CD4-positive, alpha-beta T cell treated with Interleukin-2 at 100 ng/mL for 4 hours (primary cell): ENCODE data around the gene UQCRC1.

ENCODE experiments used
- DNase-seq: peaks from one replicate; pipeline ENCODE4 v3.0.0-alpha.2; 2020; ENCODE audit warnings: low spot score

Gene UQCRC1

GRCh38 chr3:48571938-48572337, 37.5 kb downstream of the UQCRC1 start:
- no peak for DNase-seq

DNA sequence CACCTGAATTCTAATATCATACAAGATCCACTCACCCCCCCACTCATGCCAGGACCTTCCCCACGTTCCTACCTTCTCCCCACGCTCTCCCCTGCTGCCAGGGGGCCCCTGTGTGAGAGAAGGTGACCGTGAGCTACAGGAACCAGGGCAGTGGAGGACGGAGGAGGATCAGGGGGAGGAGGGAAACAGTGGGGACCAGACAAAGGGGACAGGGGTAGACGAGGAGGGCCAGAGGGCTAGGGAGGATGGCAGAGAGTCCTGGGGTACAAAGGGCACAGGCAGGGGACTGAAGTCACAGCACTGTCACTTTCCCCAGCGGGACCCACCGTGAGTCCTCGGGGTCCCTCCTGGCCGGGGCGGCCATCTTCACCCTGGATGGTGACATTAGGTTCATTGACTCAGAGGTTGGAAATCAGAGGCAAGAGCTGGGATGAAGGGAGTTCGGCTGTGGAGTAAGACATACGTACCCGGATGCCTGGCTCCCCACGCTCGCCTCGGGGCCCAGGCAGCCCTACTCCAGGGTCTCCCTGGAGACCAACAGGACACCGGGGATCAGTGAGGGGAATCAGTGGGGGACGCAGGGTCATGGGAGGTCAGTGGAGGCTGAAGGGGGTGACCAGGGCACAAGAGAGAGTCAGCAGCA, 39.5 kb downstream of the UQCRC1 start:
- no peak for DNase-seq

GRCh38 chr3:48569400-48569799, 40.0 kb downstream of the UQCRC1 start:
- DNase-seq = no peak

GRCh38 chr3:48568476-48568875, 41.0 kb downstream of the UQCRC1 start:
- DNase-seq = no peak

- no peak for DNase-seq
Observed at GRCh38 chr3:48567500-48567899, 41.9 kb downstream of the UQCRC1 start.

DNA sequence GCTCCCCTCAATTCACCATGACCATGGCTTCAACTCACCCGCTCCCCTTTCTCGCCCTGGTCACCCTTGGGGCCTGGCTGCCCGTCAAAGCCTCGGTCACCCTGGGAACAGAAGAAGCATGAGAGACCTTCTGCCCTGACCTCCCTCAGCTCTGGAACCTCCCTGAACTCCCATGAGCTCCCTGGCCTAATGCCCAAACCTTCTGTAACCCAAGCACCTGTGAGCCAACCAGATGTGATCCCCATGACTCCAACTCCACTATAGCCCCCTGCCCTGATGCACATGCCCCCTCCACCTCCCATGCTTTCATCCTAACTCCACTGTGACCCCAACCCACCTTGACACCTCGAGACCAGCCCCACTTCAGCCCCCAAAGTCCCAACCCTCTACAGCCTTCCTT, 42.4 kb downstream of the UQCRC1 start:
- DNase-seq = no peak

GRCh38 chr3:48566401-48566760, 43.1 kb downstream of the UQCRC1 start:
- no peak for DNase-seq

- DNase-seq = peak; percentile 3
Observed at GRCh38 chr3:48565591-48566400, 43.6 kb downstream of the UQCRC1 start.

GRCh38 chr3:48565186-48565585, 44.3 kb downstream of the UQCRC1 start:
- DNase-seq = no peak

DNA sequence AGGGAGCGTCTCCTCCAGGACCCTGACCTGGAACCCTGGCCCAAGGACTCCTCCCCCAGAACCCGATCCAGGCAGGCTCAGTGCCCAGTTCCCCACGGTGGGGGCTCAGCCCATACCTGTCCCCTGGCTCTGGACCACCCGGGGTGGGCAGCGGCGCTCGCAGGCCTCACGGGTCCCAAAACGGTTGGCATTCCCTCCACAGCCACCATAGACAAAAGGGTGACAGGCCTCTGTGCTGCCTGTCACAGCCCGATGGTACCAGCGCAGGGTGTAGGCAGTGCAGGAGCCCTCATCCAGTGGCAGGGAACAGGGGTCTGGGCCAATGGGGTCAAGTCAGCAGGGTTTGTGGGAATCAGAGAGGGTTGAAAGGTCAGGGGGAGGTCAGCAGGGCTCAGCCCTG, 44.8 kb downstream of the UQCRC1 start:
- no peak for DNase-seq

- peak; percentile 60 for DNase-seq
Observed at GRCh38 chr3:48564022-48564421, 45.4 kb downstream of the UQCRC1 start.

DNA sequence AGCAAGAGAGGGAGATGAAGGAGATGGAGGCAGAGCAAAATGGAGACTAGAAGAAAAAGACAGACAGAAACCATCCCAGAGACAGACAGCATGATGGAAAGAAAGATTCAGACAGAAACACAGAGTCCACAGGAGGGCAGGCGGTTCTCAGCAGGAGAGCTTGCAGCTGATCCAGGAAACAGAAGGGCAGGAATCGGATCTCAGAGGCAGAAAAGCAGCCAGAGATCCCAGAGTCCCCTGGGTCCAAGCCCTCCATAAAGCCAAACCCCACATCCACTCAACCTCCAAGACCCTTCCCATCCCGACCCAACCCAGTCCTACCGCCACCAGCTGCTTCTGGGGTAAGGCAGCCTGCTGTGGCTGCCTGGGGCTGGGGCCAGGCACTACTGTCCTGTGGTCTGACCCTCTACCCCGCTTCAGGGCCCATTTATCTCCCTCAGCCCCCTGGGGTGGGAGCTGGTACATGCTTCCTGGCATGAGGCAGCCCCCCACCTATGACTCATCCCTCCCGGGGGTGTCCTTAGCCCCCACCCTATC, 46.0 kb downstream of the UQCRC1 start, which contains the start of gene UCN2:
Gene UCN2 (minus strand): TSS at position 400 of the 537 bp plus-strand sequence. CDS start 657 bp downstream, outside the sequence.
- DNase-seq = no peak

DNA sequence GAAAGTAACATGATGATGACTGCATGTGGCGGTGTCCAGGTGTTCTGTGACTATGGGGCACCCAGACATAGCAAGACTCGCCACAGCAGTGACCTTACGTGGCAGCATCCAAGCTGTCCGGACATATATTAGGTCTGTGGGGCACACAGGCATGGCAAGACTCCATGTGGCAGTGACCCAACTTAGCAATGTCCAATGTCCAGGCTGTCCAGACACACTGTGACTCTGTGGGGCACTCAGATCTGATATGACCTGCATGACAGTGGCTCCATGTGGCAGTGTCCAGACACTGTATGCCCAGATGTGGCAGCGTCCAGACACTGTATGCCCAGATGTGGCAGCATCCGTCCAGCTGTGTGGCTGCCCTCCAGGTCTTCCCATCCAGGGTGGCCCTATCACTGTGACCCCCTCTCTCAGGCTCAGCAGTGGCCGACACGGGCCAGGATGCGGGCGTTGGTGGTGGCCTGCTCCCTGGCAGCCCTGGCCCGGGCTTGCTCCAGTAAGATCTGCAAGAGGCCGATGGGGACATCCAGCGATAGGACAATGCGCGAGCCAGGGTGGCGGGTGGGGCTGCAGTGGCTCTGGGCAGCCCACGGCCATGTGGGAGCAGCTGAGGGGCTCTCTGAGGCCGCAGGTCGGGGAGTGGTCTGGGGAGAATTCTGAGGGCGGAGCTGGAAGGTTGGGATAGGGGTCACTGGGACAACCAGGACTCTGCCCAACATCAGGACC, 46.9 kb downstream of the UQCRC1 start:
- no peak for DNase-seq

DNA sequence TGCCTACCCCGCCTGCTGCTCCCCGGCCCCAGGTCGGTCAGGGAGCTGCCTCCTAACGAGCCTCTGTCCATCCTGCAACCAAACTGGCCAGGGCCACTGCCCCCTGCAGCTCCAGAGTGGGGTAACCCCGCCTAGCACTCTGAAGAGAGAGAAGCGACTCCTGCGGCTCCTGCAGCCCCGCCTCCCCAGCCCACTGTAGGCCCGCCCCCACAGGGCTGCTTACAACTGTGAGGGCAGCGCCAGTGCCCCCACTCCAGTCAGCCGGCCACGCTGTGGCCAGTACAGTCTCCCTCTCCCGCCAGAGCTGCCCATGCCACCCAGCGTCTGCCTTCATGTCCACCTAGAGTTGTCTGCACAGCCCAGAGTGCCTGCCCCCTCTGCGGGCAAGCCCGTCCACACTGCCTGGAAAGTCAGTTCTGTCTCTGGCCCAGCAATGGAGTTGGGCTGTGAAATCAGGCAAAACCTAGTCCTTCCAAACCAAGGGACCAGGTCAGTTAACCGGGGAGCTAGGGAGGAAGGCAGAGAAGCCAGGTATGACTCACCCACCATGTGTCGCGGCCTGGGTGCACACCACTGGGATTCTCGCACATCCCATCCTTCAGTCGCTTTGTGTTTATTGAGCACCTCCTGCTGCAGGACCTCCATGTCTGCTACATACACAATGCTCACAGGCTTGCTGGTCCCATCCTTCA, 48.3 kb downstream of the UQCRC1 start:
- DNase-seq = no peak

DNA sequence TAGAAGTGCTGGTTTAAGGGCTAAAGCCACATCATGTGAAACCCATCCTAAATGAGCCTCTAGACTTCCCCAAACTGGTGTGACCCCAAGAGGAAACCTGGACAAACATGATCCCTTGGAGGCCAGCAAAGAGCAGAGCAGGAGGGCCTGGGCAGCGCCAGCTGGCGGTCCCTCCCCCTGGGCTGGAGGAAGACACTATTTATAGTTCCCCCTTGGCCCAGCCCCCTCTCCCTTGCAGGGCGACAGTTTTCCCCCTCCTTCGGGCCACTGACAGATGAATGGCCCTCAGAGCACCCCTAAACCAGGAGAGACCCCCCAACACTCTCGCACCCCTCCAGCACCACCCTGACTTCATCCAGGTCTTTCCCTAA, 48.8 kb downstream of the UQCRC1 start:
- no peak for DNase-seq

DNA sequence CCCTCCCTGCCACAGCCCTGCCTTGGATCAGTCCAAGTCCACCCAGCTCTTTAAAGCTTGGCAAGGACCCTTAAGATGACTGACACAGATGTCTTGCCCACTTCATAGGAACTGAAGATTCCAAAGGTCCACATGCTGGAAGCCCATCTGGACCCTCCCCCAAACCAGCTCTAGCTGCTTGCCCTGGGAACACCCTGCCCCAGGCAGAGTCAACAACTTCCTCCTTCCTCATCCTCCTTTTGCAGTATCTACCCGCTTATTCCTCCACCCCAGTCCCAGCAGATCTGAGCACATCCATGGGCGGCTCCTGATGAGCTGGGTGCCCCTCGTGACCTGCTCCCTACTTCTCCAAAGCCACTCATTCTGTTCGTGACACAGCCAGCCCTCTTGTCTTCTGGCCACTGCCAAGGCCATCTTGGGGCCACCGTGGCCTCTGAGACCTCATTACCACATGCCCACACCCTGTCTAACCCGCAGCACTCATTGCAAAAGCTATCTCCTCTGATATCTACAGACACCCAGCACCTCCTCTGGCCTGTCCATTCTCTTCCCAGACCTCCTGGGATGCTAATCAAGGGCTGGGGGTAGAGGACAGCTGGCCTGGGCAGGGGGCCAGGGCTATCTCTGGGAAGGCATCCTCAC, 50.8 kb downstream of the UQCRC1 start:
- peak; percentile 2 for DNase-seq

GRCh38 chr3:48556796-48557626, 52.4 kb downstream of the UQCRC1 start, which contains the start of gene PFKFB4:
Gene PFKFB4 (minus strand): TSS chr3:48556803. CDS start chr3:48556777, 26 bp downstream.
- peak; percentile 100 for DNase-seq

DNA sequence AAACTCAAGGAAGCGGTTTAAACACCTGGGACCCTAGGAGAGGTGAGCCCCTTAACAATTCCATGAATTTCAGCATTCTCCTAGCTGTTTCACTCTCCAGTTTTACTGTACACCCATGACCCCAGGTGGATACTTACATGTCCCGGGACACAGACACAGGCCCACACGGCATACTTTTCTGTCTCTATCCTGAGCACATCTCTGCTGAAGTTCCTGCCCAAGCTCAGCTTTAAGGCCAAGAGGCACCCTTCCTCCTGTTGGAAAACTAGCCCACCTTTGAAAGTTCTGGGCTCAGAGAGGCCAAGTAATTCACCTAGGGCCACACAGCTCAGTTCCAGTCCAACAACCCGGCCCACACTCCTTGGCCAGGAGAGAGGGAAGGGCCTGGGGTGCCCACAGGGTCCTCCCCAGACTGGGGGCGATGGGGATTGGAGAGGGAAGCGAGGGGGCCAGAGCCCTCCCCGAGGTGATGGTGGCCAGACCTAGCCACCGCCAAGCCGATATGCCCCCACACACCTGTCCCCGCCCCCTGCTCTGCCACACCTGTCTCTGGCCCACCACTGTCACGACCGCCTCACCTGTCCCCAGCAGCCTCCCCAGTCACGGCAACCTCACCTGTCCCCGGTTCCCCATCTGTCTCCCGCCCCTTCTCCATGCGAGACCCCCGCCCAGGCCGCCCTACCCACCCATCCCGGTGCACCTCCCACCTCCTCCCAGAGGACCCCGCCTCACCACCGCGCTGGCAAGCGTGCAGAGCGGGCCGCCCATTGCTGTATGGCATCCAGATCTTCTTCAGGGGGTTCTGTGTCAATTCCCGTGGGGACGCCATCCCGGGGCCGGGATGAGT, 53.3 kb downstream of the UQCRC1 start:
- no peak for DNase-seq

DNA sequence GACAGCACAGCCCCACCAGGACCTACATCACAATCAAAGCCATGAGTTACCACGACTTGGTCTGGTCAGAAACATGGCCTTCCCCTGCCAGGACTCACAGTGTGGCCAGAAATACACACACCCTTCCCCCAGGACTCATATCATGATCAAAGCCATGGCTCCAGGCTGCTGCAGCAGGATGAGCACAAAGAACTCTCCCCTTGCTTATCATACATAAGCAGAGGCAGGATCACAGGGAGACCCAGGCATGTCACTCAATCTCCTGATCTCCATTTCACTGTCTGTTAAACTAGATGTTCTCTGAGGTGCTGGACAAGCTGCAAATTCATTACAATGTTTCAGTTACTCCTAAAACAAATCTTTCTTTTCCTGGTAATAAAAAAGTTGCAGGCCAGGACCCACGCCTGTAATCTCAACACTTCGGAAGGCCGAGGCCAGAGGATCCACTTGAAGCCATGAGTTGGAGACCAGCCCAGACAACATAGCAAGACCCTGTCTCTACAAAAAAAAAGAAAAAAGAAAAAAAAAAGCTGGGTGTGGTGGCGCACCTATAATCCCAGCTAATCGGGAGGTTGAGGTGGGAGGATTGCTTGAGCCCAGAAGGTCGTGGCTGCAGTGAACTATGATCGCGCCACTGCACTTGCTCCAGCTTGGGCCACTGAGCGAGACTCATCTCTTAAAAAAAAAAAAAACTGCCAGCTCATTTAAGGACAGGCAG, 54.1 kb downstream of the UQCRC1 start:
- DNase-seq = no peak
